Measurements from ENCODE around the gene CCDC142. TPM values are rescaled to one million over a fixed set of nuclear protein-coding genes. Genes with fewer than 3 reads are reported as not detected.

The CCDC142 gene
- total and polyA plus RNA-seq, 8 donors, result 4.9 to 14.0 (median 6.0) TPM

DNA sequence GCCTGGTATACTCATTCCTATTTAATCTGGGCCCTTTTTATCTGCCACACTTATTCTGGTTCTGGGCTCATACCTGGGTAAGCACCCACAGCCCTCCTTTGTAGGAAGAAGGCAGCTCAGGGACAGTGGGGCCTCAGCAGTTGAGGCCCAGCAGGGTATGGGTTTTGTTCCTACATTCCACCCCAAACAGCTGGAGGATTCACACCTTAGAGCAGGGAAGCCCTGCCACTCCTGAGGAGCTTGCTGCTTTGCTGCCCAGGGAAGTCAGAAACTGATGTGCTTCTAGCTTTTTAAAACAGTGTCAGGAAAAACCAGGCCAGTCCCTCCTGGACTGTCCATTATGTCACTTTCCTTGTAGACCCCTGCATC lies 17.8 kb upstream of the CCDC142 start:
- no peak overlapping the region for H3K27ac ChIP-seq
- H3K9me3 ChIP-seq, result no peaks in the 10 kb centered on the region
- intact Hi-C loops (cut with DNase I), result no loop called here
- H3K4me3 ChIP-seq, result no peak overlapping the region
- H3K27me3 ChIP-seq, result peaks cover 0 to 6% (median 0%) of the 10 kb centered on the region in 4 donors
- no peak for FAIRE-seq
- no peaks in the 10 kb centered on the region for H3K36me3 ChIP-seq
- no peak for DNase-seq
- no peak for ATAC-seq
- TF ChIP-seq, protein P1, sequence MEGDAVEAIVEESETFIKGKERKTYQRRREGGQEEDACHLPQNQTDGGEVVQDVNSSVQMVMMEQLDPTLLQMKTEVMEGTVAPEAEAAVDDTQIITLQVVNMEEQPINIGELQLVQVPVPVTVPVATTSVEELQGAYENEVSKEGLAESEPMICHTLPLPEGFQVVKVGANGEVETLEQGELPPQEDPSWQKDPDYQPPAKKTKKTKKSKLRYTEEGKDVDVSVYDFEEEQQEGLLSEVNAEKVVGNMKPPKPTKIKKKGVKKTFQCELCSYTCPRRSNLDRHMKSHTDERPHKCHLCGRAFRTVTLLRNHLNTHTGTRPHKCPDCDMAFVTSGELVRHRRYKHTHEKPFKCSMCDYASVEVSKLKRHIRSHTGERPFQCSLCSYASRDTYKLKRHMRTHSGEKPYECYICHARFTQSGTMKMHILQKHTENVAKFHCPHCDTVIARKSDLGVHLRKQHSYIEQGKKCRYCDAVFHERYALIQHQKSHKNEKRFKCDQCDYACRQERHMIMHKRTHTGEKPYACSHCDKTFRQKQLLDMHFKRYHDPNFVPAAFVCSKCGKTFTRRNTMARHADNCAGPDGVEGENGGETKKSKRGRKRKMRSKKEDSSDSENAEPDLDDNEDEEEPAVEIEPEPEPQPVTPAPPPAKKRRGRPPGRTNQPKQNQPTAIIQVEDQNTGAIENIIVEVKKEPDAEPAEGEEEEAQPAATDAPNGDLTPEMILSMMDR (IDR thresholded peaks at IDR 0.05), result no peak
- H3K4me1 ChIP-seq, result peaks cover 0 to 20% (median 7%) of the 10 kb centered on the region in 3 donors

DNA sequence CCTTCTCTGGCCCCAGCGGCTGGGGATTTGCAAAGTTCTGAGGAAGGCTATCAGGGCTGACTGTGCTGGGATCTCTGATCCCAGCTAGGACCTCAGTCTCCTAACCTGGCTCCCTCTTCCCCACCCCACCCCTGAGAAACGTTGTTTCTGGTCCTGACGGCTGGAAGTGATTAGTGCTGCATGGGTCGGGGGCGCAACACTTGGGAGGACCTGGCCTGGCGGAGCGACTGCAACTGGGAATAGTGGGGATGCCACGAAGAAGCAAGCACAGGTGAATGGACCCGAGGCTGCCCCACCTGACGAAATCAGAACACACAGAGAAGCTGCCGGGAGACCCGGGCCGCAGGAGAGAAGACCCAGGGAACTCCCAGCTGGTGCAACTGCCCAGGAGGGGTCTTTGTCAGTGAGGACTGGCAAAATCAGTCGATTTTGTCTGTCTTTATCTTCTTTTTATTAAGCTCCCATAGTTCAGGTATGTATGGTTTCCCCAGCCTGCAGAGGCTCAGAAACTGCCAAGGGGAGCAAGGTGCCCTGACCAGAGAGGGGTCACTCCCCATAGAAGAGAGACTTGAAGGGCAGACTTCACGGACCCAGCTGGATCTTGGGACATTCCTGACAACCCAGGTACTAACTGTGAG lies 17.3 kb upstream of the CCDC142 start:
- intact Hi-C loops (cut with DNase I), result no loop called here
- 70% methylated on average over 15 of the region's 15 CpGs for WGBS, 2 donors
- H3K36me3 ChIP-seq, result no peaks in the 10 kb centered on the region
- no peak overlapping the region for H3K27ac ChIP-seq
- H3K4me3 ChIP-seq, result no peak overlapping the region
- TF ChIP-seq, protein P1 (IDR thresholded peaks at IDR 0.05), result no peak
- no peak for ATAC-seq
- peaks cover 0 to 6% (median 0%) of the 10 kb centered on the region in 4 donors for H3K27me3 ChIP-seq
- H3K9me3 ChIP-seq, result no peaks in the 10 kb centered on the region
- peaks cover 0 to 15% (median 6%) of the 10 kb centered on the region in 3 donors for H3K4me1 ChIP-seq
- no peak for DNase-seq
- FAIRE-seq, result no peak

DNA sequence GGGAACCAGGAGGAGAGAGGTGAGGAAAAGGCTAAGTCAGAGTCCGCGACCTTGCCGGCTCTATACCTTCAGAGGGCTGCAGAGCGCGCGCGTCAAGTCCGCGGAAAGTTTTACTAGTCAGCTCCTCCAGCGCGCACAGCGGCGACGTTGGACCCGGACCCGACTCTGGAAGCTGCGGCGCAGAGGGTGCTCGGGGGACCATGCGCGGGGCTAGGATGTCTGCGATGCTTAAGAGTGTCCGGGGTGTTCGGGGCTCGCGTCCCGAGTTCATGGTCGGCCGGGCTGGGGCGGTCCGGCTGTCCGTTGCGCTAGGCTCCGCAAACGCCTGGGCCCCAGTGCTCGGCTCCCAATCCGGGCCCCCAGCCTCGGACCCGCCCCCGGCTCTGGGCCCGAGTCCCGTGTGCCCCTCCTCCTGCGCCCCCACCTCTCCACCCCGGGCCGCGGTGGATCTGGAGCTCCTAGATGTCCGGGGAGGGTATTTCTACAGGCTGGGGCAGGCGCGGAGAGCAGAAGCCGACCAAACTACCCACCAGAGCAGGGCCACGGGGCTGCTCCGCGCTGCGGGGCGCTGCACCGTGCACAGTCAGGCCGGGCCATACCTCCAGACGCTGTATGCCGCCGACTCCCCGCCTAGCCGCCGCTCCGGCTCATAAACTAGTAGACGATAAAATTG lies 16.6 kb upstream of the CCDC142 start, which contains the start of gene LBX2:
Gene LBX2, minus strand, starts transcription at position 337 of the 673 bp plus-strand sequence. Its CDS starts 66 bp downstream, at position 271.
- DNase-seq (peak in 2 of 6 donors; percentile 63 to 66), FAIRE-seq (no peak), ATAC-seq (no peak)
- Histone ChIP-seq H3K27ac (no peak within 1 kb of the TSS), H3K9me3 (no peaks in the 10 kb centered on the region), H3K36me3 (no peaks in the 10 kb centered on the region), H3K4me3 (peak within 1 kb of the TSS in 3 of 4 donors; percentile 7 to 41 (median 23)), H3K4me1 (peaks cover 0 to 15% (median 6%) of the 10 kb centered on the region in 3 donors), H3K27me3 (peaks cover 0 to 6% (median 0%) of the 10 kb centered on the region in 4 donors)
- WGBS, 2 donors, result 12 to 13% methylated on average over 58 to 65 of the region's 65 CpGs
- intact Hi-C loops (cut with DNase I), result no loop called here
- TF ChIP-seq, protein P1 (IDR thresholded peaks at IDR 0.05), result no peak

DNA sequence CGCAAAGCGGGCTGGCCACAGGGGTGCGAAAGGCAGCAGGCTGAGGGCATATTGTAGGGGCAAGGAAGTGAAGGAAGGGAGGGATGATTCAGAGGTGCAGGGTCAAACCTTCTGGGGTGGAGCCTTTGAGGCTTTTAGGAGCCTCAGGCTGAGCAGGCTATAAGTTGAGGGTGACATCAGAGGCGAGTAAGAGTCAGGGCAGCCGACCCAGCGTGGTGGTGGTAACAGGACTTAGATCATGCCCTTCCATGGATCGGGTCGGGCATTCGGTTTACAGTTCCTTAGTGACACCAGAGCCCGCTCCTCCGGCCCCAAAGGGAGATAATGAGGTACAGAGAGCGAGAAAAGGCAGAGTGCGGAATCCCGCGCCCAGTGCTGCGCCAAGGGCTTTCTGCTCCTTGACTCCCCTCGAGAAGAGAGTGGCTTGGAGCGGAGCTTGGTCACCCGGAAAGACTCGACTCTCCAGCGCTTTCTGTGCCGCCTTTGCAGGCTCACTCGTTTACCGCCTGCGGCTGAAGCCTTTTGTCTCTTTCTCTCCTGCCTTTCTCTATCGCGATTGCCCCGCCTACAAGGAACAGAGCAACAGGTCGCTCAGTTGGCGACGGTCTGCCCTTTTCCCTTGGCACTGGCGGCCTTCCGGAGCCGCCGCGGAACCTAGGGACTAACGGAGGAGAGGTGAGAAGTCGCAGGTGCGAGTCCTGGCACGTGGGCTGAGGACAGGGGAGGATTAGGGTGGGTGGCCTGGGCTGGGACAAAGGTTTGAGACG lies 15.9 kb upstream of the CCDC142 start:
- H3K4me1 ChIP-seq, result peaks cover 0 to 12% (median 6%) of the 10 kb centered on the region in 3 donors
- intact Hi-C loops (cut with DNase I), result no loop called here
- no peak overlapping the region for H3K27ac ChIP-seq
- peak overlapping the region in 3 of 4 donors; percentile 7 to 41 (median 23) for H3K4me3 ChIP-seq
- no peaks in the 10 kb centered on the region for H3K9me3 ChIP-seq
- FAIRE-seq, result no peak
- peak in 2 of 4 donors; percentile 2 to 4 for ATAC-seq
- no peaks in the 10 kb centered on the region for H3K36me3 ChIP-seq
- 6 to 7% methylated on average over 41 of the region's 41 CpGs for WGBS, 2 donors
- DNase-seq, result no peak
- TF ChIP-seq, protein P1 (IDR thresholded peaks at IDR 0.05), result no peak
- H3K27me3 ChIP-seq, result peaks cover 0 to 6% (median 0%) of the 10 kb centered on the region in 4 donors

All from pancreas (tissue), 10 donors.